Liver (tissue), 9 donors: ENCODE data around the gene PCDH12. TPM values are rescaled to one million over a fixed set of nuclear protein-coding genes. Genes with fewer than 3 reads are reported as not detected.
A peak's percentile ranks its signal among the peaks of the same experiment; 100 is the strongest.

Experiments used
- DNase-seq: peaks from one replicate; pipeline ENCODE4 v3.0.0-alpha.2; 2017; ENCODE audit warnings: low spot score
- H3K27ac ChIP-seq, 2 donors: one replicate each; pipeline ENCODE4 v1.7.0; 2013; ENCODE audit warnings: inconsistent platforms in 2 of 2, low read length in 2 of 2, control low read depth in 1 of 2, low read depth in 1 of 2, mild to moderate bottlenecking in 1 of 2
- H3K27me3 ChIP-seq, 4 donors: one replicate each; pipeline versions ENCODE4 v1.6.1 to v1.7.0; 2013; ENCODE audit warnings: low read length in 3 of 4, inconsistent platforms in 1 of 4, mild to moderate bottlenecking in 1 of 4, moderate library complexity in 1 of 4; ENCODE audit not compliant: control insufficient read depth in 4 of 4, insufficient read depth in 4 of 4
- H3K36me3 ChIP-seq, 4 donors: one replicate each; pipeline versions ENCODE4 v1.6.1 to v1.7.0; 2013; ENCODE audit warnings: low read length in 3 of 4, mild to moderate bottlenecking in 3 of 4, low read depth in 1 of 4, moderate library complexity in 1 of 4; ENCODE audit not compliant: control insufficient read depth in 4 of 4, insufficient read depth in 3 of 4
- H3K4me1 ChIP-seq, 4 donors: one replicate each; pipeline versions ENCODE4 v1.6.1 to v1.7.0; 2013; ENCODE audit warnings: low read length in 3 of 4, mild to moderate bottlenecking in 3 of 4, moderate library complexity in 1 of 4; ENCODE audit not compliant: control insufficient read depth in 4 of 4, insufficient read depth in 4 of 4
- H3K4me3 ChIP-seq, 3 donors: one replicate each; pipeline versions ENCODE4 v1.6.1 to v1.7.0; 2013; ENCODE audit warnings: low read length in 3 of 3, control low read depth in 1 of 3, low read depth in 1 of 3, mild to moderate bottlenecking in 1 of 3
- H3K9ac ChIP-seq, 2 donors: one replicate each; pipeline ENCODE4 v1.7.0; 2013; ENCODE audit warnings: low read length in 2 of 2, mild to moderate bottlenecking in 2 of 2, moderate library complexity in 2 of 2, control low read depth in 1 of 2, low read depth in 1 of 2
- H3K9me3 ChIP-seq, 4 donors: one replicate each; pipeline versions ENCODE4 v1.6.1 to v1.7.0; 2013; ENCODE audit warnings: low read length in 3 of 4; ENCODE audit not compliant: control insufficient read depth in 4 of 4
- ATF3 ChIP-seq: IDR thresholded peaks from 2 replicates; pipeline ENCODE4 v1.6.1; 2016; ENCODE audit warnings: antibody characterized with exemption
- CTCF ChIP-seq: fragments of 150-350 bp; IDR thresholded peaks from 2 replicates; pipeline ENCODE4 v1.5.1; 2017; ENCODE audit warnings: improper control_type of control experiment, low read depth, low read length; ENCODE audit not compliant: missing input control
- HNF4A ChIP-seq, 2 donors: conservative IDR thresholded peaks; 2 replicates each; pipeline ENCODE4 v1.6.1; 2016; ENCODE audit warnings: antibody characterized with exemption in 2 of 2, mild to moderate bottlenecking in 2 of 2
- HNF4G ChIP-seq: IDR thresholded peaks from 2 replicates; pipeline ENCODE4 v1.6.1; 2016; ENCODE audit warnings: antibody characterized with exemption
- JUND ChIP-seq, 2 donors: IDR thresholded peaks; 2 replicates each; pipeline ENCODE4 v1.6.1; 2016; ENCODE audit warnings: antibody characterized with exemption in 2 of 2
- MAX ChIP-seq: IDR thresholded peaks from 2 replicates; pipeline ENCODE4 v1.6.1; 2016; ENCODE audit warnings: antibody characterized with exemption
- NR2F2 ChIP-seq: IDR thresholded peaks from 2 replicates; pipeline ENCODE4 v1.6.1; 2016; ENCODE audit warnings: antibody characterized with exemption
- RXRA ChIP-seq, 2 donors: IDR thresholded peaks; 2 replicates each; pipeline ENCODE4 v1.6.1; 2017 to 2018; ENCODE audit warnings: antibody characterized with exemption in 2 of 2, mild to moderate bottlenecking in 1 of 2
- SP1 ChIP-seq: IDR thresholded peaks from 2 replicates; pipeline ENCODE4 v1.6.1; 2018; ENCODE audit warnings: antibody characterized with exemption, mild to moderate bottlenecking
- ZBTB33 ChIP-seq: IDR thresholded peaks from 2 replicates; pipeline ENCODE4 v1.6.1; 2016; ENCODE audit warnings: antibody characterized with exemption
- WGBS: extraction: QIAGEN DNeasy Blood & Tissue Kit; methylation state at CpG from one replicate; pipeline ENCODE4 v1.1.7; 2013; 5-methylcytosine and 5-hydroxymethylcytosine counted together
- polyA plus RNA-seq, 2 donors: library from polyadenylated mRNA; stranded (reverse) in 1 of 2; unstranded in 1 of 2; fragments of 200-250 nt in 1 of 2; fragments of >200 nt in 1 of 2; fragmentation: Nextera tagmentation in 1 of 2; extraction: Ambion mirVana in 1 of 2; gene quantifications; one replicate each; pipeline versions ENCODE4 v1.2.1 to v1.2.3, GENCODE V29; 2013 to 2015
- total RNA-seq, 2 donors: library from RNA; depleted of rRNA; stranded (reverse); fragments of >200 nt; gene quantifications; one replicate each; pipeline ENCODE4 v1.2.3, GENCODE V29; 2014
- donor health status: healthy.
- donor health status: healthy.
- donor health status: healthy.
- donor health status: healthy.
- donor health status: healthy.

Gene PCDH12
- total and polyA plus RNA-seq, 4 donors: 0.74 to 4.9 (median 3.8) TPM

- TF ChIP-seq ZBTB33: no peak
- no peak for TF ChIP-seq JUND (IDR thresholded peaks at IDR 0.05)
- TF ChIP-seq NR2F2: no peak
- TF ChIP-seq HNF4G: no peak
Observed at GRCh38 chr5:141952020-141952419, 6.0 kb downstream of the PCDH12 start (continued).

GRCh38 chr5:141951332-141951781, 6.6 kb downstream of the PCDH12 start:
- no peak overlapping the region for H3K9ac ChIP-seq
- H3K27ac ChIP-seq: no peak overlapping the region
- no peaks in the 10 kb centered on the region for H3K9me3 ChIP-seq
- H3K36me3 ChIP-seq: no peaks in the 10 kb centered on the region
- H3K4me3 ChIP-seq: no peak overlapping the region
- 59% methylated on average over 9 of the region's 9 CpGs for WGBS
- TF ChIP-seq HNF4A (conservative IDR thresholded peaks at IDR 0.05): no peak
- no peak for TF ChIP-seq ZBTB33
- peak; percentile 10 for TF ChIP-seq CTCF
- TF ChIP-seq JUND (IDR thresholded peaks at IDR 0.05): no peak
- TF ChIP-seq RXRA (IDR thresholded peaks at IDR 0.05): no peak
- no peak for TF ChIP-seq ATF3
- no peaks in the 10 kb centered on the region for H3K4me1 ChIP-seq
- no peak for DNase-seq
- no peaks in the 10 kb centered on the region for H3K27me3 ChIP-seq

GRCh38 chr5:141950207-141951005, 7.6 kb downstream of the PCDH12 start:
- Histone ChIP-seq H3K4me1 (no peaks in the 10 kb centered on the region), H3K4me3 (no peak overlapping the region), H3K9me3 (no peaks in the 10 kb centered on the region), H3K27me3 (no peaks in the 10 kb centered on the region), H3K36me3 (no peaks in the 10 kb centered on the region), H3K27ac (no peak overlapping the region), H3K9ac (no peak overlapping the region)
- TF ChIP-seq HNF4A (conservative IDR thresholded peaks at IDR 0.05): no peak
- no peak for TF ChIP-seq MAX
- no peak for TF ChIP-seq SP1
- DNase-seq: no peak
- 92% methylated on average over 3 of the region's 3 CpGs for WGBS
